GM12872 (cell line): ENCODE results near the gene DPH3.

Experiments used
- CTCF ChIP-seq: IDR thresholded peaks from 3 replicates; pipeline ENCODE4 v1.5.1; 2011; ENCODE audit warnings: low read depth, mild to moderate bottlenecking, low read length, moderate library complexity; ENCODE audit not compliant: insufficient read depth

The DPH3 gene

GRCh38 chr3:16264708-16265454, at the start of gene DPH3, which contains the start of gene OXNAD1:
Gene DPH3, minus strand, starts transcription at chr3:16264943. Its CDS starts 67 bp downstream, at chr3:16264876.
Gene OXNAD1, plus strand, starts transcription at chr3:16265212. Its CDS starts 5,741 bp downstream, at chr3:16270953.
- TF ChIP-seq CTCF: 0 out of 3 replicates have a peak, but pooled peaks have one; percentile 7

GRCh38 chr3:16313886-16314645, 49.3 kb upstream of the DPH3 start:
- no peak for TF ChIP-seq CTCF

GRCh38 chr3:16311960-16312451, 47.3 kb upstream of the DPH3 start:
- no peak for TF ChIP-seq CTCF

- no peak for TF ChIP-seq CTCF
Observed at GRCh38 chr3:16309558-16309957, 44.8 kb upstream of the DPH3 start.

GRCh38 chr3:16308727-16309126, 44.0 kb upstream of the DPH3 start:
- no peak for TF ChIP-seq CTCF

- no peak for TF ChIP-seq CTCF
Observed at GRCh38 chr3:16307832-16308531, 43.2 kb upstream of the DPH3 start.

- TF ChIP-seq CTCF: no peak
Observed at GRCh38 chr3:16305111-16305541, 40.4 kb upstream of the DPH3 start.
